Lower leg skin (tissue), 3 donors: ENCODE results near the gene KAZN.

Experiments used
- CTCF ChIP-seq, 3 donors: fragments of 450-650 bp; IDR thresholded peaks; one replicate each; pipeline ENCODE4 v1.5.1; 2016; ENCODE audit warnings: antibody characterized with exemption in 3 of 3, mild to moderate bottlenecking in 3 of 3, moderate library complexity in 2 of 3
- POLR2A ChIP-seq, 2 donors: fragments of 450-650 bp; IDR thresholded peaks; one replicate each; pipeline ENCODE4 v1.6.1; 2016 to 2017; ENCODE audit warnings: antibody characterized with exemption in 2 of 2, mild to moderate bottlenecking in 1 of 2, moderate library complexity in 1 of 2

- TF ChIP-seq CTCF (IDR thresholded peaks at IDR 0.05) (no peak), POLR2A (IDR thresholded peaks at IDR 0.05) (no peak)
These were observed 135.3 kb downstream of the KAZN start for GRCh38 chr1:14733779-14734140.
